Iris pigment epithelial cell (primary cell): Measurements from ENCODE around the gene FHAD1.

ENCODE experiments used
- DNase-seq: peaks from one replicate; pipeline ENCODE4 v3.0.0-alpha.2; 2011; ENCODE audit warnings: low read depth

FHAD1 gene

DNA sequence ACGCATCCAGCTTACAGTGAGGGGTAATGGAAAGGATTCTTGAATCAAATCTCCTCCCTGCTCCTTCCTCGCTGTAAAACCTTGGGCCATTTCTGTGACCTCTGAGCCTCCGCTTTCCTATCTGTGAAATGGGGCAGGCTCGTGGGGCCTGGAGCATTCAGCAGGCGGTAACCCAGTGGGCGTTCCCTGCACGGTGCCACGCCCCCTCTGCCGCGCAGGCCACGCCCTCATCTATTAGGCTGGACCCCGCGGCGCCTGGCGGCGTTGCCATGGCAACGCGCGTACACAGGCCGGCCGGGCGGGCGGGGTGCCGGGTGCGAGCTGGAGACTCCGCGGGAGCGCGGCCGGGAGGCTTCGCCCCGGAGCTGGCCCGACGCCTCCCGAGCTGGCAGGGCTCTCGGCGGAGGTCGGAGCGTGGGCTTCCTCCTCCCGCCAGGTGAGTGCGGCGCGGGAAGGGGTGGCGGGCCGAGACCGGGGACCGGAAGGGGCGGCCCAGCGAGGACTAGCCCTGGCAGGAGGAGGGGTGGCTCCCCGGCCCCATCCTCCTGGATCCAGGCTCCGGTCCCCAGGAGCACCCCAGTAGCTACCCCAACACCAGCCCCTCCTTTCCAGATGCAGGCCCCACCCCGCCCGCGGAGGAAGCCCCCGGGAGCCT lies at the start of gene FHAD1:
Gene FHAD1, plus strand, starts transcription at position 264 of the 655 bp plus-strand sequence. CDS start 4,562 bp downstream, outside the sequence.
- peak; percentile 68 for DNase-seq

DNA sequence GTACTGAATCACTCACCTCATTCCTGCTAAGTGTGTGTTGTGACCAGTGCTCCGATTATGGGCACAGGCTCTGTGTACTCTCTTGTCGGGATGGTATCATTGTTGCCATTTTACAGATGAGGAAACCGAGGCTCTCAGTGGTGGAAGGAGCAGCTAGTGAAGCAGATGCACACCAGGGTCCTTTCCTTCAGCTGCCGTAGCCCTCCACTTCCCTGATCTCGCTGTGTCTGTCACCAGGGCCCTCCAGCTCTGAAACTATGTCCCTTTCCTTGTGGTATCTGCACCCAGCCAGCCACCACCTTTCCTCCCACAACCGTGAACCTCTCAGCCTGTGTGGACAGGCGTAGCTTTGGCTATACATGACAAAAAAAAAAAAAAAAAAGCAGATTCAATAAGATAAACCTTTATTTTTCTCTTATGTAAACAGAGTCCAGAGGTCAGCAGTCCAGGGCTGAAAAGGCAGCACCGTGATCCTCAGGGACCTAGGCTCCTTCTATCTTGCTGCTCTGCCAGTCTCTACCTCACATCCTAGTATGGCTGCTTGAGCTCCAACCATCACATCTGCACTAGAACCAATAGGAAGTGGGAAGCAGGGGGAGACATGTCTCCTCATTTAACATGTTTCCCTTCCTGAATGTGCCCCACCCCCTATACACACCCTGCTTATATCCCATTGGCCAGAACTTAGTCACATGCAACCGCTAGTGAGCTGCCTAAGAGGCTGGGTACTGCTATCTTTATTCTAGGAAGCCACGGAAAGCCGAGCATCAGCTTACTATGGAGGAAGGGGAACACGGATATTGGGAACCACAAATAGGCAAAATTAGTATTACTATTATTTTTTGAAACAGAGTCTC lies 49.2 kb upstream of the FHAD1 start:
- DNase-seq = no peak

DNA sequence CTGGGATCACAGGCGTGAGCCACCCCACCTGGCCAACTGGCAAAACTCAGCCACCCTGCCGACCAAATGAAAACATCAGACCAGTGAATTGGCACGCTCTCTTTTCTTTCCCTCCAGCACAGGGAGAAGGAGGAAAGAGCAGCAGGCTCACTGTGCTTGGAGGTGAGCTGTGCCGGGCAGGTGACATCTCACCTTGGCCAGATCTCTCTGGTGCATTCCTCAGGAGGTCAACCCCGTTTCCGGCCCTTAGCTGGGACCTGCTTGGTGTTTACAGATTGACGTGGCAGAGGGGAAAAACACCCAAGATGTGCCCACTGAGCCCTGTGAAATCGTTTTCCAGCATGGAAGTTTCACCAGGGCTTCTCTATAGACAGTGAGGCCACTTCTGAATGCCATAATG lies 48.3 kb upstream of the FHAD1 start:
- no peak for DNase-seq

DNA sequence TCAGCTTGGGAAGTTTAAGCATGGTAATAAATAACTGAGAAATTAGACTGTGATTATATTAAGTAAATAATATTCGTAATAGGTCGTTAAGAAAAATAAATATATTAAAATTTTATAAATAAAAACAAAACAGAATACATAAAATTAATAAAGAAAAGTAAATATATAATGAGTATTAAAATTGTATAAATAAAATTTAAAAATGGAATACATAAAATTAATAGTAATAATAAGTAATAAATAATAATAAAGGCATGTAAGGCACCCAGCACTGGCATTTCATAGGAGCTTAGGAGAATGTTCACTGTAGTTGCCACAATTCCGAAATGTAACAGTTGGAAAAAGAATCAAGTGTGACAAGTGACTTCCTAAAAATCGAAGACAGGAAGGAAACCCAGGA lies 45.8 kb upstream of the FHAD1 start:
- no peak for DNase-seq

- no peak for DNase-seq
These were observed 45.0 kb upstream of the FHAD1 start for GRCh38 chr1:15201849-15202551.

- DNase-seq = no peak
These were observed 42.1 kb upstream of the FHAD1 start for GRCh38 chr1:15204931-15205330.

DNA sequence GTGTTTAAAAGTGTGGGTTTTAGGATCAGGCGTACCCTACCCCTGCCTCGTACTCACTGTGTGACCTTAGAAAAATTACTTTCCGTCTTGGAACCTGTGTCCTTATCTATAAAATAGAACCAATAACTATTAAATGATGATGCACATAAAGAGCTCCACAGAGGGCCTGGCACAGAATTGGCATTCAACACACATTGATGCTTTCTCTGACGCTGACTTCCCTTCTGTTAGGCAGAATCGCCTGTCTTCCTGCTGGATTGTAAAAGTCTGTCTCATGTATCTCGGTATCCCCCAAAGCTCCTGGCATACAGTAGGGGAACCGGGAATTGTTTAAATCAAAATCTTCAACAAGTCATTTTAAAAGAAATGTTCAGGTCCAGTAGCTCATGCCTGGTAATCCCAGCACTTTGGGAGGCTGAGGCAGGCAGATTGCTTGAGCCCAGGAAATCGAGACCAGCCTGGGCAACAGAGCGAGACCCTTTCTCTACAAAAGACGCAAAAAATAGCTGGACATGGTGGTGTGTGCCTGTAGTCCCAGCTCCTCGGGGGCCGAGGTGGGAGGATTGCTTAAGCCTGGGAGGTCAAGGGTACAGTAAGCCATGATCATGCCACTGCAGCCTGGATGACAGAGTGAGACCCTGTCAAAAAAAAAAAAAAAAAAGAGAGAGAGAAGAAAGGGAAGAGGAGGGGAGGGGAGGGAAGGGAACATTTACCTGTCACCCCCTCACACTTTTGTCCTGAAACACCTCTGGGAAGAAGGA lies 41.3 kb upstream of the FHAD1 start:
- no peak for DNase-seq

GRCh38 chr1:15206418-15207030 lies 40.5 kb upstream of the FHAD1 start:
- DNase-seq = no peak

GRCh38 chr1:15207031-15207828 lies 39.8 kb upstream of the FHAD1 start:
- DNase-seq = no peak

- DNase-seq = no peak
These were observed 39.1 kb upstream of the FHAD1 start for GRCh38 chr1:15207829-15208429.

- peak; percentile 51 for DNase-seq
These were observed 36.2 kb upstream of the FHAD1 start for GRCh38 chr1:15210651-15211375.

GRCh38 chr1:15211424-15211823 lies 35.6 kb upstream of the FHAD1 start:
- DNase-seq = no peak

GRCh38 chr1:15212216-15212953 lies 34.6 kb upstream of the FHAD1 start:
- peak; percentile 37 for DNase-seq

DNA sequence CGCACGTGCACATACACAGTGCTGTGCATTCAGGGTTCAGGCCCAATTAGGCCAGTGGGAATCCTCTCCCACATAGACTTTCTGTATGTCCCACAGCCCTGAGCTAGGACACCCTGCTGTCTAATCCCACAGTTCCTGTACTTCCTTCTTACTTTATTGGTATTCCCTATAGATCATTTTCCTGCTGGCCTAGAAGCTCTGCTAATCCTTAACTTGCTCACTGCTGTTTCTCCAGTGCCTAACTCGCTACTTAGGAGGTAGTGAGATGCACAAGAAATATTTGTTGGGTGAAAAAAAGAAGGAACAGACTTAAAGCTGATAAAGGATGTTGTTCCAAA lies 34.1 kb upstream of the FHAD1 start:
- no peak for DNase-seq

DNA sequence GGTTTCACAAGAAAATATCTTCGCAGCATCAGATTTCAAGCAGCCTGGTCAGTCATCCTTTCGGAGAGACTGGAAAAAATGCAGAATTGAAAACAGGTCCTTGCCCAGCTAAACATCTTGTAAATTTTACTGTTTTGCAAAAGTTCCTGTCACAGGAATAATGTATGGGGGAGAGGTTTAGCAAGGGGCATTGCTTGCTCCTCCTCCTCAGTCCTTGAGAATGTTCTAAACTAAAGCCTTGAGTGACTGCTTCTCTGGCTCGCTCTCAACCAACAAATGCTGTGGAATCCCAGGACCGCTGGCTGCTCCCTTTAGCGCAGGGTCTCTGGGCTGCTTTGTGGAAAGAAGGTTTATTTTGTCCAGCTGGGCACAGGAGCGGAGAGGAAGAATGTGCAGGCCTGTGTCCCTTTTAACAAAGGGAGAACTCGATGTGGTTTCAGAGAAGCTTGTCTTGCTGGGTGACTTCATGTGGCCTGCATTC lies 33.6 kb upstream of the FHAD1 start:
- peak; percentile 75 for DNase-seq

- peak; percentile 88 for DNase-seq
These were observed 32.5 kb upstream of the FHAD1 start for GRCh38 chr1:15214527-15214926.

DNA sequence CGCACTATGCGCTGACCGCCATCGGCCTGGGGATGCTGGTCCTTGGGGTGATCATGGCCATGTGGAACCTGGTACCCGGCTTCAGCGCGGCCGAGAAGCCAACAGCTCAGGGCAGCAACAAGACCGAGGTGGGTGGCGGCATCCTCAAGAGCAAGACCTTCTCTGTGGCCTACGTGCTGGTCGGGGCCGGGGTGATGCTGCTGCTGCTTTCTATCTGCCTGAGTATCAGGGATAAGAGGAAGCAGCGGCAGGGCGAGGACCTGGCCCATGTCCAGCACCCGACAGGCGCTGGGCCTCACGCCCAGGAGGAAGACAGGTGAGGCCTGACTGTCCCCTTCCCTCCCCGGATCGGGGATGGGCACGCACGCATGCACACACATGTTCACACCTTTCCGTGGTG lies 31.9 kb upstream of the FHAD1 start:
- DNase-seq = no peak

- DNase-seq = no peak
These were observed 29.4 kb upstream of the FHAD1 start for GRCh38 chr1:15217654-15218053.
